Midbrain (tissue), 1 donor: ENCODE data around the gene GAK.
"Not testable (repeated sequence)": the region's sequence is repeated elsewhere in the genome, so short reads cannot be mapped to it uniquely, and the experiment has no call there.

Source experiments
- DNase-seq: peaks from one replicate; lab custom pipeline; 2025; lab: John Stamatoyannopoulos, UW

GAK gene

GRCh38 chr4:952881-953573, 20.9 kb upstream of the GAK start:
- DNase-seq, result no peak

GRCh38 chr4:951594-952468, 19.7 kb upstream of the GAK start:
- DNase-seq, result no peak

GRCh38 chr4:951186-951585, 19.1 kb upstream of the GAK start:
- DNase-seq, result no peak

- DNase-seq, result no peak
Observed at GRCh38 chr4:950136-951020, 18.3 kb upstream of the GAK start.

- no peak for DNase-seq
Observed at GRCh38 chr4:949656-950055, 17.5 kb upstream of the GAK start.

GRCh38 chr4:948936-949300, 16.8 kb upstream of the GAK start:
- no peak for DNase-seq

- no peak for DNase-seq
Observed at GRCh38 chr4:948101-948935, 16.2 kb upstream of the GAK start.

GRCh38 chr4:947491-947971, 15.4 kb upstream of the GAK start:
- DNase-seq, result no peak

GRCh38 chr4:946517-947471, 14.7 kb upstream of the GAK start:
- no peak for DNase-seq

GRCh38 chr4:946103-946450, 14.0 kb upstream of the GAK start:
- DNase-seq, result no peak

- no peak for DNase-seq
Observed at GRCh38 chr4:945274-946102, 13.4 kb upstream of the GAK start.

- not testable (repeated sequence) for DNase-seq
Observed at GRCh38 chr4:939508-939907, 7.4 kb upstream of the GAK start.

- DNase-seq, result no peak
Observed at GRCh38 chr4:932713-933070, 576 bp upstream of the GAK start.

GRCh38 chr4:931194-931959, 739 bp downstream of the GAK start:
- no peak for DNase-seq

- no peak for DNase-seq
Observed at GRCh38 chr4:930827-931193, 1.3 kb downstream of the GAK start.

- DNase-seq, result peak; percentile 13
Observed at GRCh38 chr4:930028-930551, 2.0 kb downstream of the GAK start.

GRCh38 chr4:929096-929765, 2.9 kb downstream of the GAK start:
- DNase-seq, result no peak

- not testable (repeated sequence) for DNase-seq
Observed at GRCh38 chr4:927566-927965, 4.5 kb downstream of the GAK start.
